Loucy (cell line): ENCODE measurements around the gene ASPM.

ENCODE experiments used
- CTCF ChIP-seq: fragments of 200-600 bp; sonication (generic); conservative IDR thresholded peaks from 2 replicates; pipeline ENCODE4 v1.5.1; 2014; ENCODE audit warnings: mild to moderate bottlenecking, antibody characterized with exemption, low read length
- EZH2phosphoT487 ChIP-seq: fragments of 200-600 bp; IDR thresholded peaks from 2 replicates; pipeline ENCODE4 v1.6.1; 2018; ENCODE audit warnings: antibody characterized with exemption, mild to moderate bottlenecking, moderate library complexity, borderline replicate concordance

- no peak for TF ChIP-seq CTCF
- no peak for TF ChIP-seq EZH2phosphoT487
Observed at GRCh38 chr1:197152662-197153061, 6.2 kb upstream of the ASPM start.
